GM21576 (cell line): ENCODE results near the gene SLC1A2.

ENCODE experiments used
- ATAC-seq: cut with Tn5 transposase; IDR thresholded peaks from one replicate; pipeline ENCODE4 v1.9.1; 2021; ENCODE audit warnings: mild to moderate bottlenecking, moderate library complexity; ENCODE audit not compliant: unreplicated experiment

SLC1A2 gene

GRCh38 chr11:35248558-35249323 is 170.6 kb downstream of the SLC1A2 start:
- no peak for ATAC-seq

- ATAC-seq, result no peak
Observed at GRCh38 chr11:35247863-35248262, 171.5 kb downstream of the SLC1A2 start.

DNA sequence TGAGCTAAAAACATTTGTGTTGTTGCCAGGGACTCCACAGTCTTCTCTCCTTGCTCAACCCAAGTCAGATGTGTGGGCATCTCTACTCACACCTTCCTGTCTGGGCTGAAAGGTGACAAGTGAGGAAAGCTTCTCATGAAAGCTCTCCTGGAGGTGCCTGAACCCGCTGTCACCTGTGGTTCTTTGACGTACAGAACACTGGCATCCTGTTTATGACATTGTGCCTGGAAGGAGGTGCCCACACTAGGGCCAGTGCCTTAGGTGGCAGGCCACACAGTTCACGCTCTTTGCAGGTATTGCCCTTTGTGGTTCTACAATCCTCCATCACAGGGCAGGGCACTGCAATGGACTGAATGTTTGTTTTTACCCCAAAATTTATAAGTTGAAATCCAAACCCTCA is 171.9 kb downstream of the SLC1A2 start:
- no peak for ATAC-seq

DNA sequence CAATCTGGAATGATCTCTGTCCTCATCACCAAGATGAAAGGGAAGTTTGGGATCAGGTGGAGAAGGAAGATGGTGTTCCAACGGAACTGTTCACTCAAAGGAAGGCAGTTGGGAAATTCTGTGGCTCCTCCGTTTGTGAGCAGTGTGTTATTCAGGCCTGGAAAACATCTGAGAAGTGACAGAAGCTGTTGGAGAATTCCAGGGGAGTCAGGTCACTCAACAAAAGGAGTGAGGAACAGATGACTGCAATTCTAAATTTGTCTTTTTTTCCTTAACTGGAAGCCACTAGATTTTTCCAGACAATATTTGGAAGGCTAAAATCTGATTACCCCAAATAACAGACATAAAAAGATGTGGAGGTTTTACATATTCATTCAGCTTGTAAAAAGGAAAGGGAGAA is 172.6 kb downstream of the SLC1A2 start:
- ATAC-seq, result no peak

- ATAC-seq, result no peak
Observed at GRCh38 chr11:35245786-35246185, 173.6 kb downstream of the SLC1A2 start.

GRCh38 chr11:35245056-35245455 is 174.3 kb downstream of the SLC1A2 start:
- ATAC-seq, result no peak

DNA sequence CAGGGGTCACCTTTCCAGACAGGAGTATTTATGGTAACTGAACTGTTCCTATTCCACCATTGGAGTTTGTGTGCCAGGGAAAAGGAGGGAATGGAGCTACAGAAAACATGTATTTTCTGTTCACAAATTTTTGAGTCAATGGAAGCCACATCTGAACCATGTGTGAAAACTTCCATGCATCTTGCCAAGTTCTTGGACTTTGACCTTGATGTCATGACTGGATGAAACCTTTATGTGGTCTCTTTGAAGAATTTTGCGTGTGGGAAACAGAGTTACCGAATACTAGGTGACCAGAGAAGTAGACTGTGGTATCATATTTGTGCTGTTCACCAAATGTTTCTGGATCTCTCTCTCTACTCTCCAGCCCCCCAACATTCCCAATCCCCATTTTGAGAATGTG is 175.6 kb downstream of the SLC1A2 start:
- no peak for ATAC-seq

DNA sequence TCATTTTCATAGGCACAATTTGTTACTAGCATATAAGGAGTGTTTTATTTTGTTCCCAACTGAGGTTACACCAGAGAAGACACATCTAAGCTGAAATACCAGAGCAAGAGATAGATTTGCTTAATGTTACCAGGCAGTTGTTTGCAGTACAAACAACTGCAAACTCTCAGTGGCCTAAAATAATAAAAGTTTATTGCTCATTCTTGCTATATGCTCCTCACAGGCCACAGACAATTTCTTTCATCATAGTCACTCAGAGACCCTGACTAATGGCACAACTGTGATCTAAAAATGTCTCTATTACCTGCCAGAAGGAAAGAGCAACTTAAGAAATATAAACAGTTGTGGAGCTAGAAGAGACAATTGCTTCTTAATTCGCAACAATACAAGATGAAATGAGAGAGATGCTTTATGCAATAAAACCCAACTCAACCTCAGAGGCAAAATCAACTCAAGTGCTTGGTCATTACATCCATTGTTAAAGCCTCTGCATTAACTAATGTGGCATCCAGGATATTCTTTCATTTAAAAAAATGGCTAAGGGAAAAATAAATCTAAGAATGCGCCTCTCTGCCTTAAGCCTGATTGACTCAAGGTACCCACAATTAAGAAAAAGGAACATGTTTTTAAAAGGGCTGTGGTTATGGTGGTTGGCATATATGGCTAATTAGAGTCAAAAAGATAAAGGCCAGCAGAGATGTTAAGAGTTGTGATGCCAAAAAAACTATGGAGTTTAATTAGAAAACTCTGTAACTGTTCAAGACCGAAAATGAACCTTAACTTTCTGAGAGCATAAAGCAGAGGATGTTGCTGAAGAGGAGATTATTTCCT is 176.7 kb downstream of the SLC1A2 start:
- no peak for ATAC-seq

GRCh38 chr11:35241531-35241930 is 177.8 kb downstream of the SLC1A2 start:
- ATAC-seq, result no peak

- ATAC-seq, result no peak
Observed at GRCh38 chr11:35241083-35241482, 178.3 kb downstream of the SLC1A2 start.

DNA sequence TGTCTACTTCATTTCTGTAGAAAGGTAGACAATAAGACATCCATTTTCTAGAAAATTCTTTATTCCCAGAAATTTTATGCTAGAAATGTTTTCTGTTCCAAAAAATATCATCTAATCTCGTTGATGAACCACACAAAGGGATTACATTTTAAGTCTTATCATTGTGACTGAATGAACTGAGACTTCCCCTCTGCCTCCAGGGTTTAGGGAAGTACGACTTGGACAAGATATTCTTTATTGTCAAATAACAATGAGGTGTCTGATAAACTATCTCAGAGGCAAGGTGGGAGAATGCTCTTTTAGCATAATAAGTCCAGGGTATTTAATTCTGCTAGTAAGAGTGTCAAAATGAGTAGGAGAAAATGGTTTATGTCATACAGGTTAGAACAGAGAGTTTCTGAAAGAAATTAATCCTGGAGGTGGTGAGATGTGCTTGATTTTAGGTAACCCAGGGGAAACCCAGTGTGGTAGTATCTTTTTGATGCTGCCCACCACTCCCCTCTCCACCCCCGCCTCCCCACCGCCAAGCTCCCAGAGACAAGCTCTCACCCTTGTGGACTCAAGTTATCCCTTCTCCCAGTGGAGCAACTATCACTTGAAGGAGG is 179.8 kb downstream of the SLC1A2 start:
- ATAC-seq, result no peak

DNA sequence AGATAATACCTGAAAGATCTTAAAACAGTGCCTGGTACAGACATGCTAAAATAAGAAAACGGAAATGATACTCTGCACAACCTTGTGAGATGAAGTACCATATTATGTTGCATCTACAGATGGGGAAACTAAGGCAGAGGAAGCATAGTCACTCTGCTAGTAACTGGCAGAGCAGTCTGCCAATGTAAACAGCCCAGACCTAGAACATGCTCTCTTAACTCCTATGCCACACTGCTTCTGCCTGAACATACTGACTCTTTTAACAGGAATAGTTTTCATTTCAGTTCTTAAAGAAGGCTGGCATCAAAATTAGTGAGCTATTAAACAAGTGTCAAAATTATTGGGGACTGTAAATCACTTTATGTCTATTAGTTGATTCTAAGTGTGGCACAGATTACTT is 180.5 kb downstream of the SLC1A2 start:
- no peak for ATAC-seq

DNA sequence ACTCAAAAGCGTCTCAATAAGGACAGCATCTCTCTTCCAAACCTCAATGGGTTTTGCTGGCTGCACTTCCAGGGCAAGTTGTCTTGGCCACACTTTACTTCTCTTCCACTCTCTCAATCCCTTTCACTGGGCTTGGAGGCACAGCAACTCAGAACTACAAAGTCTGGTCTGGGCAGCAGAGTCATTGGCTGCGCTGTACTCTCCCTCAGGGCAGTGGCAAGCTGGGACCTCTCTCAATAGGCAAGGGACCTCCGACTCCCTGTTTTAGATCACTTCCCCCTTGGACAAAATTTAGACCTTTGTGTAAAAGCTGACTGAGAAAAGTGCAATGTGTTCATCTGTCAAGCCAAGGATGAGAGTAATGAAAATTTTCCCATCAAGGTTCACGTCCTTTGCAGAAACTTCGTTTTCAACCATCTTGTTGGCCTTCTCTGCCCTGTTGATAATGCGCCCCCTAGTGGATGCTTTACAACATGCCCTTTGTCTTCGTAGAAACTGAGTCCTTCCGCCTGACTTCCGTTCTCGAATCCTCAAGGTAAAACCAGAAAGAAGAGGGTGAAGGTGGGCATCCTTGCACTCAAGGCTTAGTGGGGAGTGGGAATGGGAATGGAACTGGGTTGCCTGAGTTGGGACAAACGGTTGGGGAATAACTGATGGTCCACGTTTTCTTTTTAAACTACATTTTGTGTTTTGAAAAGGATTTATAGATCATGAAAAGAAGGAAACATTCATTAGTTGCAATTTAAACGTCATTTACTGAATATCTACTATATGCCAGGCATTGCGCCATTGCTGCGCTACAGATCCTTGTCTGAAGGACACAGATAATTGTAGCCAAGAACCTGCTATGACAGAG is 181.3 kb downstream of the SLC1A2 start:
- no peak for ATAC-seq

DNA sequence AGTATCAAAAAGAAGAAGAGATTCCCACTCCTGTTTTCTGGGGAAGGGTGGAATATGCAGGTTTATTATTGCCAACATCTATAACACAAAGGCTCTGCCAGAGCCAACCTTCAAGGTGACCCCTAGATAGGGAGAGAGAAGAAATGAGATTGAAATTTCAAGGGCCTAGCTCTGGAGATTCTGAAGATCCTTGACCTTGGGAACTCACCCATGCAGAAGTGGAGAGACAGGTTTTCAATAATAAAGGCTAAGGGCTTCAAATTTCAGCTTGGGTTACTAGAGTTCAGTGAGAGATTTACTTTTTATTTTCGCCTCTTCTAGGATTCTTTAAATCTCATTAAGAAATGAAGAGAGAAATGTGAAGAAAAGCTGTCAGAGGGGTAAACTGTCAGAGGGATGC is 182.0 kb downstream of the SLC1A2 start:
- ATAC-seq, result no peak

DNA sequence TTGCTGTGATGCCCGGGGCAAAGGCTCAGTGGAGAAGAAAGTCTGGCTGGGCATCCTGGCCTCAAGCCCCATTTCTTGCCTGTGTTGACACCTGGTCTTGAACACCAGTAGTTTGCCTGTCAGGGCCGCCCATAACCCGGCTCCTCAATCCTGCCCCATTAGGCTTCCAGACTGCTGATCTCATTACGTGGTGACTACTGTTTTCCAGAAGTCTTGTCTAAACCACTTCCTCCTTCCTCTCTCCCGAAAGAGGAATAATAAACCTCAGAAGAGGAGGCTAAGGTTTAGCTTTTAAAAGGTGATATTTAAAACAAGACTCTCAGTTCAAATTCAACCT is 182.7 kb downstream of the SLC1A2 start:
- ATAC-seq, result no peak

DNA sequence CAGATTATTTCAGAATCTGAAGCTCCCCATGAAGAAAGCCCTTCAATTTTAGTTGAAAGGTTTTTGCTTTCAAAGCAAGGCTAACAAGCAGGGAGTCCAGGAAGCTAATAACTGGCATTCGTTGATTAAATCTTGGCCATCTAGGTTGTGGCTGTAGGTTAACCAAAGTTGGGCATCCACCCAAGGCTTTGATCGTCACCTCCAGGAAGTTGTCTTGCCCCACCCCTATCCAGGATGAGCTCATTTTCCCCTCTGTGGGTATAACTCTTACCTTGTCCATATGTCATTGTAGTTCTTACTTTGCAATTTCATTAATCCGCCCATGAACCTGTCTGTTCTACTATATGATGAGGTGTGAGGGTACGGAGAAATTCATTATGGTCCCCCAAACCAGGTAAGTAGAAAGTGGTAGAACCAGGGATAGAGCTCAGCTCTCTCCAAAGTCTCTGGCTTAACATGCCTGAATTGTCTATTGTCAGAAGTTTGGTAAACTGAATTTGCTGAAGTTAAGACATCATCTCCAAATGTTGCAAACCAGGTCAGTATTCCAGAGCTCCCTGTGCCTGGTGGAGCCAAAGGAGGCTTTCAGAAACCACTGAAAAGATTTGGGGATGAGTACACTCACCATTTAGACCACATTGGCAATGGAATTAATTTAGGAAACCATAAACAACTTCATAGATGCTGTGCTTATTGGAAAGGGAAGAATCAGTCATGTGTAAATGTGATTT is 183.3 kb downstream of the SLC1A2 start:
- no peak for ATAC-seq

DNA sequence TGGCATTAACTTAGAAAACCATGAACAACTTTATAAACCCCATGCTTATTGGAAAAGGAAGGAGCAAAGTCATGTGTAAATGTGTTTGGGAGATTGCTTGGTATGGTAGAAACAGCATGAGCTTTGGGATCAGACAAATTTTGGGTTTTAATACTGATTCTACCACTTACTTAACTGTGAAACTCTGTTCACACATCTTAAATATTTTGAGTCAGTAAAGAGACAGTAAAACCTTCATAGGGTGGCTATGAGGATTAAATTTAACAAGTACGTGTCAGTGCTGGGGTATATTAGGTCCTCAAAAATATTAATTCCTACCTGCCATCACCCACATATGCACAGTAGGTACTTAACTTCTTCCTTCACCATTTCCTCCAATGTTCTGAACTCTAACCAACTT is 183.9 kb downstream of the SLC1A2 start:
- no peak for ATAC-seq

DNA sequence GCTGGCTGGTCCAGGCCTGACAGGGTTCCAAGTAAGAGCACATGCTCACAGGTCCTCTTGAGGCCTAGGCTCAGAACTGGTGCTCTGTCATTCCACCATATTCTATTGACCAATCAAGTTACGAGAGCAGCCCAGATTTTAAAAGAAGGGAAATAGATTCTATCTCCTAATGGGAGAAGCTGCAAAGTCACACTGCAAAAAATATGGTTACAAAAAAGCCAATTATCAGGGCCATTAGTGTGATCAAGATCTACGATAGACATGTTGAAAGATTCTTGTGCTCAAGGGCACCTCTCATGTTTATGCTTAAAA is 184.2 kb downstream of the SLC1A2 start:
- no peak for ATAC-seq

DNA sequence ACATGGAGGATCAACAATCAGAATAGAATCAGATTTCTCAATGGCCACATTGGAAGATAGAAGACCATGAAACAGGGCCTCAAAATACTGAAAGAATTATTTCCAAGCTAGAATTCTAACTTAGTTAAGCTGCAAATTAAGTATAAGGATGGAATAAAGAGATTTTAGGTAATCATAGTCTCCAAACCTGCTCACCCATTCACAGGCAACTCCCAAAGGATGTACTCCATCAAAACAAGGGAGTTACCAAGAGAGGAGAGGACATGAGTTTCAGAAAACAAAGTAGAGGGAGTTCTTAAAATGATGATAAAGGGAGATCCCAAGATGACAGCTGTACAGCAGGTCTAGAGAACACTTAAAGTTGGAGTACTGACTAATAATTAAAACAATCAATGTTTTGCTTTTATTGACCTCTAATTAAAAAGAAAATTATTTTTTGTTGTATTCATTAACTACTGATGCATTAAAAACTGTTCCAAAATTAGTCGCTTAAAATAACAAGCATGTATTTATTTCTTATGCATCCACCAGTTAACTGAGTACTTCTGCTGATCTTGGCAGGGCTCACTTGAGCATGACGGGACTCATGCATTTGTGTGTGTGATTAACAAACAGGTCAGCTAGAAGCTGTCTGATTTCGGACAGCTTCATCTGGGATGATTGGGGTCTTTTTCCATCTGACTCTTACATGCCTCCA is 184.8 kb downstream of the SLC1A2 start:
- ATAC-seq, result no peak

GRCh38 chr11:35233518-35233917 is 185.8 kb downstream of the SLC1A2 start:
- no peak for ATAC-seq
